ENCODE data around the gene RFTN1.

Gene RFTN1

GRCh38 chr3:16482194-16482769 lies 31.2 kb downstream of the RFTN1 start:
- H3K4me3 Mint-ChIP-seq: peak overlapping the region; percentile 69
- no peaks in the 10 kb centered on the region for H3K9me3 Mint-ChIP-seq
- H3K36me3 Mint-ChIP-seq (ENCODE audit: low read depth): peaks cover 53% of the 10 kb centered on the region
- DNase-seq (ENCODE audit: low spot score): no peak
- no peaks in the 10 kb centered on the region for H3K27me3 Mint-ChIP-seq (ENCODE audit: low read depth)
- H3K4me1 Mint-ChIP-seq (ENCODE audit: low read depth): peaks cover 55% of the 10 kb centered on the region
- peak overlapping the region; percentile 90 for H3K27ac Mint-ChIP-seq

- Mint-ChIP-seq H3K27me3 (ENCODE audit: low read depth) (no peaks in the 10 kb centered on the region), H3K4me1 (ENCODE audit: low read depth) (peaks cover 60% of the 10 kb centered on the region), H3K4me3 (peak overlapping the region; percentile 69), H3K27ac (peak overlapping the region; percentile 86), H3K36me3 (ENCODE audit: low read depth) (peaks cover 54% of the 10 kb centered on the region), H3K9me3 (no peaks in the 10 kb centered on the region)
- no peak for DNase-seq (ENCODE audit: low spot score)
Observed at GRCh38 chr3:16481546-16481897, 32.0 kb downstream of the RFTN1 start.

GRCh38 chr3:16480861-16481545 lies 32.5 kb downstream of the RFTN1 start:
- no peaks in the 10 kb centered on the region for H3K27me3 Mint-ChIP-seq (ENCODE audit: low read depth)
- peaks cover 60% of the 10 kb centered on the region for H3K4me1 Mint-ChIP-seq (ENCODE audit: low read depth)
- no peak for DNase-seq (ENCODE audit: low spot score)
- no peaks in the 10 kb centered on the region for H3K9me3 Mint-ChIP-seq
- peak overlapping the region; percentile 69 for H3K4me3 Mint-ChIP-seq
- H3K36me3 Mint-ChIP-seq (ENCODE audit: low read depth): peaks cover 54% of the 10 kb centered on the region
- H3K27ac Mint-ChIP-seq: peak overlapping the region; percentile 86

GRCh38 chr3:16478516-16478915 lies 35.0 kb downstream of the RFTN1 start:
- Mint-ChIP-seq H3K27ac (no peak overlapping the region), H3K4me3 (no peak overlapping the region), H3K27me3 (ENCODE audit: low read depth) (no peaks in the 10 kb centered on the region), H3K4me1 (ENCODE audit: low read depth) (peaks cover 61% of the 10 kb centered on the region), H3K9me3 (no peaks in the 10 kb centered on the region), H3K36me3 (ENCODE audit: low read depth) (peaks cover 66% of the 10 kb centered on the region)
- DNase-seq (ENCODE audit: low spot score): no peak

- Mint-ChIP-seq H3K9me3 (no peaks in the 10 kb centered on the region), H3K36me3 (ENCODE audit: low read depth) (peaks cover 72% of the 10 kb centered on the region), H3K27me3 (ENCODE audit: low read depth) (no peaks in the 10 kb centered on the region), H3K27ac (peak overlapping the region; percentile 38), H3K4me1 (ENCODE audit: low read depth) (peaks cover 52% of the 10 kb centered on the region), H3K4me3 (peak overlapping the region; percentile 55)
- no peak for DNase-seq (ENCODE audit: low spot score)
Observed at GRCh38 chr3:16477521-16477920, 36.0 kb downstream of the RFTN1 start.

- H3K36me3 Mint-ChIP-seq (ENCODE audit: low read depth): peaks cover 74% of the 10 kb centered on the region
- no peaks in the 10 kb centered on the region for H3K27me3 Mint-ChIP-seq (ENCODE audit: low read depth)
- peak overlapping the region; percentile 55 for H3K4me3 Mint-ChIP-seq
- DNase-seq (ENCODE audit: low spot score): no peak
- H3K27ac Mint-ChIP-seq: peak overlapping the region; percentile 38
- peaks cover 47% of the 10 kb centered on the region for H3K4me1 Mint-ChIP-seq (ENCODE audit: low read depth)
- H3K9me3 Mint-ChIP-seq: no peaks in the 10 kb centered on the region
Observed at GRCh38 chr3:16477056-16477455, 36.4 kb downstream of the RFTN1 start.

GRCh38 chr3:16476636-16477035 lies 36.9 kb downstream of the RFTN1 start:
- Mint-ChIP-seq H3K27me3 (ENCODE audit: low read depth) (no peaks in the 10 kb centered on the region), H3K4me3 (peak overlapping the region; percentile 55), H3K36me3 (ENCODE audit: low read depth) (peaks cover 77% of the 10 kb centered on the region), H3K4me1 (ENCODE audit: low read depth) (peaks cover 45% of the 10 kb centered on the region), H3K27ac (peak overlapping the region; percentile 40), H3K9me3 (no peaks in the 10 kb centered on the region)
- no peak for DNase-seq (ENCODE audit: low spot score)

GRCh38 chr3:16475766-16476165 lies 37.7 kb downstream of the RFTN1 start:
- H3K9me3 Mint-ChIP-seq: peaks cover 4% of the 10 kb centered on the region
- no peak overlapping the region for H3K27ac Mint-ChIP-seq
- peaks cover 36% of the 10 kb centered on the region for H3K4me1 Mint-ChIP-seq (ENCODE audit: low read depth)
- H3K27me3 Mint-ChIP-seq (ENCODE audit: low read depth): no peaks in the 10 kb centered on the region
- peaks cover 81% of the 10 kb centered on the region for H3K36me3 Mint-ChIP-seq (ENCODE audit: low read depth)
- no peak for DNase-seq (ENCODE audit: low spot score)
- H3K4me3 Mint-ChIP-seq: no peak overlapping the region

- Mint-ChIP-seq H3K9me3 (peaks cover 12% of the 10 kb centered on the region), H3K27me3 (ENCODE audit: low read depth) (no peaks in the 10 kb centered on the region), H3K27ac (no peak overlapping the region), H3K4me3 (no peak overlapping the region), H3K4me1 (ENCODE audit: low read depth) (peaks cover 34% of the 10 kb centered on the region), H3K36me3 (ENCODE audit: low read depth) (peaks cover 85% of the 10 kb centered on the region)
- no peak for DNase-seq (ENCODE audit: low spot score)
Observed at GRCh38 chr3:16474920-16475319, 38.6 kb downstream of the RFTN1 start.

- Mint-ChIP-seq H3K27me3 (ENCODE audit: low read depth) (no peaks in the 10 kb centered on the region), H3K4me1 (ENCODE audit: low read depth) (peaks cover 39% of the 10 kb centered on the region), H3K27ac (no peak overlapping the region), H3K36me3 (ENCODE audit: low read depth) (peaks cover 84% of the 10 kb centered on the region), H3K4me3 (no peak overlapping the region), H3K9me3 (peaks cover 13% of the 10 kb centered on the region)
- no peak for DNase-seq (ENCODE audit: low spot score)
Observed at GRCh38 chr3:16474216-16474615, 39.3 kb downstream of the RFTN1 start.

GRCh38 chr3:16472593-16472992 lies 40.9 kb downstream of the RFTN1 start:
- Mint-ChIP-seq H3K4me3 (no peak overlapping the region), H3K9me3 (peaks cover 13% of the 10 kb centered on the region), H3K4me1 (ENCODE audit: low read depth) (peaks cover 47% of the 10 kb centered on the region), H3K27ac (no peak overlapping the region), H3K27me3 (ENCODE audit: low read depth) (no peaks in the 10 kb centered on the region), H3K36me3 (ENCODE audit: low read depth) (peaks cover 77% of the 10 kb centered on the region)
- no peak for DNase-seq (ENCODE audit: low spot score)

- no peak overlapping the region for H3K4me3 Mint-ChIP-seq
Observed at GRCh38 chr3:16471897-16472296, 41.6 kb downstream of the RFTN1 start.

GRCh38 chr3:16470590-16470989 lies 42.9 kb downstream of the RFTN1 start:
- Mint-ChIP-seq H3K4me1 (ENCODE audit: low read depth) (peaks cover 40% of the 10 kb centered on the region), H3K27ac (no peak overlapping the region), H3K27me3 (ENCODE audit: low read depth) (no peaks in the 10 kb centered on the region), H3K9me3 (peaks cover 13% of the 10 kb centered on the region), H3K36me3 (ENCODE audit: low read depth) (peaks cover 74% of the 10 kb centered on the region), H3K4me3 (no peak overlapping the region)
- DNase-seq (ENCODE audit: low spot score): no peak

More at GRCh38 chr3:16471897-16472296, 41.6 kb downstream of the RFTN1 start:
- H3K4me1 Mint-ChIP-seq (ENCODE audit: low read depth): peaks cover 49% of the 10 kb centered on the region
- peaks cover 78% of the 10 kb centered on the region for H3K36me3 Mint-ChIP-seq (ENCODE audit: low read depth)
- H3K9me3 Mint-ChIP-seq: peaks cover 13% of the 10 kb centered on the region
- no peak for DNase-seq (ENCODE audit: low spot score)
- no peaks in the 10 kb centered on the region for H3K27me3 Mint-ChIP-seq (ENCODE audit: low read depth)
- H3K27ac Mint-ChIP-seq: no peak overlapping the region

GRCh38 chr3:16468336-16469098 lies 45.0 kb downstream of the RFTN1 start:
- Mint-ChIP-seq H3K27me3 (ENCODE audit: low read depth) (no peaks in the 10 kb centered on the region), H3K4me1 (ENCODE audit: low read depth) (peaks cover 52% of the 10 kb centered on the region), H3K36me3 (ENCODE audit: low read depth) (peaks cover 70% of the 10 kb centered on the region), H3K4me3 (peak overlapping the region; percentile 68), H3K27ac (peak overlapping the region; percentile 83), H3K9me3 (peaks cover 13% of the 10 kb centered on the region)
- DNase-seq (ENCODE audit: low spot score): peak; percentile 22

All from T-helper 2 cell treated with Interferon-gamma antibody and Interleukin-4, amounts not matched to agents 5 μg/mL and 100 μg/mL, for 36 hours (primary cell).